Glutamatergic neuron (in vitro differentiated cells): ENCODE measurements around the gene NDUFB11. TPM values are rescaled to one million over a fixed set of nuclear protein-coding genes. Genes with fewer than 3 reads are reported as not detected.

Source experiments
- DNase-seq: peaks from one replicate; pipeline ENCODE4 v3.0.0; 2022
- H3K27ac Mint-ChIP-seq: one replicate; pipeline ENCODE4 v1.8.0; 2020; ENCODE audit warnings: mild to moderate bottlenecking, mixed read lengths, inconsistent platforms; ENCODE audit not compliant: unreplicated experiment
- H3K27me3 Mint-ChIP-seq: one replicate; pipeline ENCODE4 v1.8.0; 2020; ENCODE audit warnings: mild to moderate bottlenecking, moderate library complexity, mixed read lengths, inconsistent platforms; ENCODE audit not compliant: unreplicated experiment
- H3K36me3 Mint-ChIP-seq: one replicate; pipeline ENCODE4 v1.8.0; 2020; ENCODE audit warnings: mild to moderate bottlenecking, mixed read lengths, inconsistent platforms; ENCODE audit not compliant: unreplicated experiment
- H3K4me1 Mint-ChIP-seq: one replicate; pipeline ENCODE4 v1.8.0; 2020; ENCODE audit warnings: mild to moderate bottlenecking, low read depth, mixed read lengths, inconsistent platforms; ENCODE audit not compliant: unreplicated experiment
- H3K4me3 Mint-ChIP-seq: one replicate; pipeline ENCODE4 v1.8.0; 2020; ENCODE audit warnings: mild to moderate bottlenecking, mixed read lengths, inconsistent platforms; ENCODE audit not compliant: unreplicated experiment
- H3K9me3 Mint-ChIP-seq: one replicate; pipeline ENCODE4 v1.8.0; 2020; ENCODE audit warnings: mild to moderate bottlenecking, moderate library complexity, mixed read lengths, inconsistent platforms; ENCODE audit not compliant: unreplicated experiment
- CTCF ChIP-seq: fragments of 200-600 bp; sonication (generic); IDR thresholded peaks from one replicate; pipeline ENCODE4 v1.5.0; 2021; ENCODE audit not compliant: partially characterized antibody, unreplicated experiment
- total RNA-seq: library from RNA; stranded (reverse); fragmentation: NEBNext Ultra II Directional; extraction: Animal tissue kit (Norgen Biotek cat#: 25700); gene quantifications from one replicate; pipeline ENCODE4 v1.2.1, GENCODE V29; 2021; ENCODE audit not compliant: unreplicated experiment

Gene NDUFB11
- total RNA-seq, 1 donor from 2014 or later: 161 TPM

GRCh38 chrX:47184486-47184885 is 40.0 kb upstream of the NDUFB11 start:
- Mint-ChIP-seq H3K27me3 (peaks cover 7% of the 10 kb centered on the region), H3K4me3 (no peak overlapping the region), H3K4me1 (no peaks in the 10 kb centered on the region), H3K36me3 (no peaks in the 10 kb centered on the region), H3K27ac (no peak overlapping the region), H3K9me3 (no peaks in the 10 kb centered on the region)
- no peak for TF ChIP-seq CTCF
- DNase-seq: no peak

- Mint-ChIP-seq H3K9me3 (peaks cover 1% of the 10 kb centered on the region), H3K4me3 (no peak overlapping the region), H3K36me3 (no peaks in the 10 kb centered on the region), H3K27me3 (peaks cover 10% of the 10 kb centered on the region), H3K27ac (no peak overlapping the region), H3K4me1 (no peaks in the 10 kb centered on the region)
- no peak for TF ChIP-seq CTCF
- no peak for DNase-seq
These were observed 37.7 kb upstream of the NDUFB11 start for GRCh38 chrX:47182106-47182700.

- H3K36me3 Mint-ChIP-seq: no peaks in the 10 kb centered on the region
- no peak for TF ChIP-seq CTCF
- H3K27ac Mint-ChIP-seq: no peak overlapping the region
- peaks cover 10% of the 10 kb centered on the region for H3K27me3 Mint-ChIP-seq
- H3K9me3 Mint-ChIP-seq: peaks cover 1% of the 10 kb centered on the region
- DNase-seq: no peak
- no peaks in the 10 kb centered on the region for H3K4me1 Mint-ChIP-seq
- H3K4me3 Mint-ChIP-seq: no peak overlapping the region
These were observed 36.8 kb upstream of the NDUFB11 start for GRCh38 chrX:47181301-47181700.

- Mint-ChIP-seq H3K4me3 (no peak overlapping the region), H3K27ac (no peak overlapping the region), H3K9me3 (peaks cover 1% of the 10 kb centered on the region), H3K36me3 (no peaks in the 10 kb centered on the region), H3K4me1 (no peaks in the 10 kb centered on the region), H3K27me3 (peaks cover 7% of the 10 kb centered on the region)
- TF ChIP-seq CTCF: no peak
- DNase-seq: no peak
These were observed 35.8 kb upstream of the NDUFB11 start for GRCh38 chrX:47180346-47180745.

GRCh38 chrX:47179928-47180255 is 35.4 kb upstream of the NDUFB11 start:
- Mint-ChIP-seq H3K27me3 (peaks cover 7% of the 10 kb centered on the region), H3K36me3 (no peaks in the 10 kb centered on the region), H3K4me3 (no peak overlapping the region), H3K4me1 (no peaks in the 10 kb centered on the region), H3K27ac (no peak overlapping the region), H3K9me3 (peaks cover 1% of the 10 kb centered on the region)
- no peak for TF ChIP-seq CTCF
- DNase-seq: no peak
